ENCODE data around the gene TTC12.

TTC12 gene

DNA sequence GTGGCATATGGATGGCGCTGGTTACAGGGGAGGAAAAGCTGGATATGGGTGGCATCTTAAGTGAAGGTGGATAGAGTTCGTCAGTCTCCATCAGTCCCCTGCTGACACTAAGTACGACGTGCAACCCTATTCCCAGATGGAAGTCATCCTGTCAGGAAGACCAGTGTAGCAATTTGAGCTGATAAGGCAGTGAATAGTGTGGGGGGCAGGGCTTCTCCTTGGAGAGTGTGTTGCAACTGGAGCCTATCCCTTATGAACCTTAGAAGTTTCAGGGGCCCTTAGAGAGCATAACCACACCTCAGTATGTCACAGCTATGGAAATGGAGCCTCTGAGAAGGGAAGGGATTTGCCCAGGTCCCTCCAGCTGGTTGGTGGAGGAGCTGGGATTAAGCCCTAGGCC is 37.1 kb downstream of the TTC12 start:
- no peaks in the 10 kb centered on the region for H4K20me1 ChIP-seq (ENCODE audit: insufficient read depth, low read length)
- H3K79me2 ChIP-seq (ENCODE audit: low read length), result no peaks in the 10 kb centered on the region
- H3K27me3 ChIP-seq (replicated peaks; ENCODE audit: insufficient read depth, low read length), result no peaks in the 10 kb centered on the region

DNA sequence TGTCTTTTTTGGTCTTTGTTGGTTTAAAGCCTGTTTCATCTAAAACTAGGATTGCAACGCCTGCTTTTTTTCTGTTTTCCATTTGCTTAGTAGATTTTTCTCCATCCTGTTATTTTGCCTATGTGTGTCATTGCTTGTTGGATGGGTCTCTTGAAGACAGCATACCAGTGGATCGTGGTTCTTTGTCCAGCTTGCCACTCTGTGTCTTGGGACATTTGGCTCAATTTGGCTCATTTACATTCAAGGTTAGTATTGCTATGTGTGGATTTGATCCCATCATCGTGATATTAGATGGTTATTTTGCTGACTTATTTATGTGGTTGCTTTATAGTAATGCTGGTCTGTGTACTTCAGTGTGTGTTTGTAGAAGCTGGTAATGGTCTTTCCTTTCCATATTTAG is 41.8 kb downstream of the TTC12 start:
- no peaks in the 10 kb centered on the region for H3F3A ChIP-seq (ENCODE audit: insufficient read depth, low read length)
- no peak overlapping the region for H2AFZ ChIP-seq (ENCODE audit: low read length)
- H3K4me3 ChIP-seq (ENCODE audit: low read length), result no peak overlapping the region
- no peaks in the 10 kb centered on the region for H3K36me3 ChIP-seq (replicated peaks; ENCODE audit: insufficient read depth, low read length)
- H4K20me1 ChIP-seq (ENCODE audit: insufficient read depth, low read length), result no peaks in the 10 kb centered on the region
- H3K4me1 ChIP-seq (ENCODE audit: low read length), result no peaks in the 10 kb centered on the region
- H3K9ac ChIP-seq (ENCODE audit: low read length), result no peak overlapping the region
- DNase-seq, result no peak
- no peaks in the 10 kb centered on the region for H3K79me2 ChIP-seq (ENCODE audit: low read length)
- TF ChIP-seq EZH2 (optimal IDR thresholded peaks at IDR 0.05; ENCODE audit: low read depth, low read length) (no peak), EZH2phosphoT487 (IDR thresholded peaks at IDR 0.05; ENCODE audit: low read length) (no peak)
- TF ChIP-seq, protein P1, sequence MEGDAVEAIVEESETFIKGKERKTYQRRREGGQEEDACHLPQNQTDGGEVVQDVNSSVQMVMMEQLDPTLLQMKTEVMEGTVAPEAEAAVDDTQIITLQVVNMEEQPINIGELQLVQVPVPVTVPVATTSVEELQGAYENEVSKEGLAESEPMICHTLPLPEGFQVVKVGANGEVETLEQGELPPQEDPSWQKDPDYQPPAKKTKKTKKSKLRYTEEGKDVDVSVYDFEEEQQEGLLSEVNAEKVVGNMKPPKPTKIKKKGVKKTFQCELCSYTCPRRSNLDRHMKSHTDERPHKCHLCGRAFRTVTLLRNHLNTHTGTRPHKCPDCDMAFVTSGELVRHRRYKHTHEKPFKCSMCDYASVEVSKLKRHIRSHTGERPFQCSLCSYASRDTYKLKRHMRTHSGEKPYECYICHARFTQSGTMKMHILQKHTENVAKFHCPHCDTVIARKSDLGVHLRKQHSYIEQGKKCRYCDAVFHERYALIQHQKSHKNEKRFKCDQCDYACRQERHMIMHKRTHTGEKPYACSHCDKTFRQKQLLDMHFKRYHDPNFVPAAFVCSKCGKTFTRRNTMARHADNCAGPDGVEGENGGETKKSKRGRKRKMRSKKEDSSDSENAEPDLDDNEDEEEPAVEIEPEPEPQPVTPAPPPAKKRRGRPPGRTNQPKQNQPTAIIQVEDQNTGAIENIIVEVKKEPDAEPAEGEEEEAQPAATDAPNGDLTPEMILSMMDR (IDR thresholded peaks at IDR 0.05; ENCODE audit: low read length), result no peak
- no peaks in the 10 kb centered on the region for H3K9me3 ChIP-seq (replicated peaks; ENCODE audit: insufficient read depth, low read length)
- no peaks in the 10 kb centered on the region for H3K27me3 ChIP-seq (replicated peaks; ENCODE audit: insufficient read depth, low read length)
- H3K9me2 ChIP-seq (replicated peaks; ENCODE audit: insufficient read depth, low read length), result no peaks in the 10 kb centered on the region
- H3K27ac ChIP-seq (ENCODE audit: low read length), result no peak overlapping the region
- no peak overlapping the region for H3K4me2 ChIP-seq (ENCODE audit: low read depth, low read length)

More for the DNA sequence above, 37.1 kb downstream of the TTC12 start:
- no peak for DNase-seq
- TF ChIP-seq EZH2phosphoT487 (IDR thresholded peaks at IDR 0.05; ENCODE audit: low read length), result no peak
- TF ChIP-seq EZH2 (optimal IDR thresholded peaks at IDR 0.05; ENCODE audit: low read depth, low read length), result no peak
- TF ChIP-seq, protein P1 (IDR thresholded peaks at IDR 0.05; ENCODE audit: low read length), result no peak
- no peak overlapping the region for H3K4me3 ChIP-seq (ENCODE audit: low read length)
- no peak overlapping the region for H3K9ac ChIP-seq (ENCODE audit: low read length)
- H3K36me3 ChIP-seq (replicated peaks; ENCODE audit: insufficient read depth, low read length), result no peaks in the 10 kb centered on the region
- no peak overlapping the region for H3K27ac ChIP-seq (ENCODE audit: low read length)
- no peaks in the 10 kb centered on the region for H3K4me1 ChIP-seq (ENCODE audit: low read length)
- no peaks in the 10 kb centered on the region for H3K9me2 ChIP-seq (replicated peaks; ENCODE audit: insufficient read depth, low read length)
- H2AFZ ChIP-seq (ENCODE audit: low read length), result no peak overlapping the region
- no peaks in the 10 kb centered on the region for H3F3A ChIP-seq (ENCODE audit: insufficient read depth, low read length)
- no peak overlapping the region for H3K4me2 ChIP-seq (ENCODE audit: low read depth, low read length)
- H3K9me3 ChIP-seq (replicated peaks; ENCODE audit: insufficient read depth, low read length), result no peaks in the 10 kb centered on the region

DNA sequence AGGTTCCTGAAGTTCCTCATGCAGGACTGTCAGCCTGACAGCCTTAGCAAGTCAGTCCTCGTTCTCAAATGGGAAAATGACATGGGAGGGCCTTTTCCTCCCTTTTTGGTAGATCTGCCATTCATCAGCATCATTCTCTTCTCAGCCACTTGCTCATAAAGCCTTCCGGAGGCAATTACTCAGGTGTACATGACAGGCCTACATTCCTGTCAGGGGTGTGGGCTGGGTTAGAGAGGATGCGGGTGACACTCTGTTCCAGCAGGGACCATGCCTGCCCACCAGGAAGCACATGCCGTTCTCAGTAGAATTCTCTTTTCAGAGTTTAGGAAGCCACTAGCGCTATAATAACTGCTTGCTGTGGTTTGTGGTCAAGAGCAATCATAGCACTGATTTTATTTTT is 49.0 kb downstream of the TTC12 start:
- no peaks in the 10 kb centered on the region for H3K4me1 ChIP-seq (ENCODE audit: low read length)
- H3K36me3 ChIP-seq (replicated peaks; ENCODE audit: insufficient read depth, low read length), result no peaks in the 10 kb centered on the region
- no peaks in the 10 kb centered on the region for H3K27me3 ChIP-seq (replicated peaks; ENCODE audit: insufficient read depth, low read length)
- no peaks in the 10 kb centered on the region for H4K20me1 ChIP-seq (ENCODE audit: insufficient read depth, low read length)
- H2AFZ ChIP-seq (ENCODE audit: low read length), result no peak overlapping the region
- no peak overlapping the region for H3K27ac ChIP-seq (ENCODE audit: low read length)
- no peak for DNase-seq
- no peak overlapping the region for H3K9ac ChIP-seq (ENCODE audit: low read length)
- no peak for TF ChIP-seq EZH2phosphoT487 (IDR thresholded peaks at IDR 0.05; ENCODE audit: low read length)
- no peak for TF ChIP-seq EZH2 (optimal IDR thresholded peaks at IDR 0.05; ENCODE audit: low read depth, low read length)
- TF ChIP-seq, protein P1 (IDR thresholded peaks at IDR 0.05; ENCODE audit: low read length), result no peak
- H3K79me2 ChIP-seq (ENCODE audit: low read length), result no peaks in the 10 kb centered on the region
- H3F3A ChIP-seq (ENCODE audit: insufficient read depth, low read length), result no peaks in the 10 kb centered on the region
- H3K9me2 ChIP-seq (replicated peaks; ENCODE audit: insufficient read depth, low read length), result no peaks in the 10 kb centered on the region
- no peaks in the 10 kb centered on the region for H3K9me3 ChIP-seq (replicated peaks; ENCODE audit: insufficient read depth, low read length)
- H3K4me2 ChIP-seq (ENCODE audit: low read depth, low read length), result no peak overlapping the region
- no peak overlapping the region for H3K4me3 ChIP-seq (ENCODE audit: low read length)
